HG03066 (cell line): ENCODE results near the gene NOTCH4.
"Not testable (repeated sequence)": the region's sequence is repeated elsewhere in the genome, so short reads cannot be mapped to it uniquely, and the experiment has no call there.

Experiments used
- ATAC-seq: cut with Tn5 transposase; IDR thresholded peaks from one replicate; pipeline ENCODE4 v1.9.1; 2021; ENCODE audit warnings: low read depth; ENCODE audit not compliant: unreplicated experiment

The NOTCH4 gene

GRCh38 chr6:32223258-32224235 lies at the start of gene NOTCH4:
Gene NOTCH4, minus strand, starts transcription at chr6:32224067. Its CDS starts 139 bp downstream, at chr6:32223928.
- ATAC-seq, result no peak

- ATAC-seq, result no peak
These were observed 47.6 kb upstream of the NOTCH4 start for GRCh38 chr6:32271429-32271828.

GRCh38 chr6:32268459-32268858 lies 44.6 kb upstream of the NOTCH4 start:
- ATAC-seq, result not testable (repeated sequence)

GRCh38 chr6:32267035-32267434 lies 43.2 kb upstream of the NOTCH4 start:
- ATAC-seq, result no peak

GRCh38 chr6:32257262-32257661 lies 33.4 kb upstream of the NOTCH4 start:
- ATAC-seq, result not testable (repeated sequence)

GRCh38 chr6:32255199-32256153 lies 31.6 kb upstream of the NOTCH4 start:
- ATAC-seq, result no peak

- ATAC-seq, result no peak
These were observed 30.9 kb upstream of the NOTCH4 start for GRCh38 chr6:32254761-32255198.

- ATAC-seq, result no peak
These were observed 28.6 kb upstream of the NOTCH4 start for GRCh38 chr6:32252331-32253009.

- ATAC-seq, result no peak
These were observed 25.4 kb upstream of the NOTCH4 start for GRCh38 chr6:32249262-32249661.

GRCh38 chr6:32247401-32247800 lies 23.5 kb upstream of the NOTCH4 start:
- ATAC-seq, result no peak

GRCh38 chr6:32244946-32245398 lies 21.1 kb upstream of the NOTCH4 start:
- ATAC-seq, result no peak

- ATAC-seq, result no peak
These were observed 20.4 kb upstream of the NOTCH4 start for GRCh38 chr6:32244270-32244669.

GRCh38 chr6:32242318-32242813 lies 18.5 kb upstream of the NOTCH4 start:
- not testable (repeated sequence) for ATAC-seq

GRCh38 chr6:32240686-32241085 lies 16.8 kb upstream of the NOTCH4 start:
- no peak for ATAC-seq

GRCh38 chr6:32239462-32239861 lies 15.6 kb upstream of the NOTCH4 start:
- ATAC-seq, result no peak

- no peak for ATAC-seq
These were observed 11.1 kb upstream of the NOTCH4 start for GRCh38 chr6:32234934-32235333.

- ATAC-seq, result no peak
These were observed 2.6 kb upstream of the NOTCH4 start for GRCh38 chr6:32226434-32226833.

GRCh38 chr6:32224696-32225095 lies 829 bp upstream of the NOTCH4 start:
- ATAC-seq, result no peak

GRCh38 chr6:32222333-32223230 lies 1.3 kb downstream of the NOTCH4 start:
- no peak for ATAC-seq
